Neural cell (in vitro differentiated cells): ENCODE results near the gene C11orf42.

Source experiments
- CTCF ChIP-seq: fragments of 450-650 bp; IDR thresholded peaks from 2 replicates; pipeline ENCODE4 v1.5.1; 2014; ENCODE audit warnings: antibody characterized with exemption, mild to moderate bottlenecking, moderate library complexity; ENCODE audit not compliant: poor library complexity, severe bottlenecking
- EP300 ChIP-seq: fragments of 450-650 bp; conservative IDR thresholded peaks from 2 replicates; pipeline ENCODE4 v1.6.1; 2014; ENCODE audit warnings: antibody characterized with exemption, mild to moderate bottlenecking, moderate library complexity; ENCODE audit not compliant: poor library complexity, severe bottlenecking
- POLR2AphosphoS5 ChIP-seq: IDR thresholded peaks from 2 replicates; pipeline ENCODE4 v1.6.1; 2012
- REST ChIP-seq: IDR thresholded peaks from 2 replicates; pipeline ENCODE4 v1.6.1; 2012; ENCODE audit warnings: borderline replicate concordance
- TAF1 ChIP-seq: IDR thresholded peaks from 2 replicates; pipeline ENCODE4 v1.6.1; 2012; ENCODE audit warnings: low read depth

GRCh38 chr11:6196396-6196795 is 9.0 kb upstream of the C11orf42 start:
- no peak for TF ChIP-seq CTCF
- no peak for TF ChIP-seq POLR2AphosphoS5
- TF ChIP-seq REST = no peak
- no peak for TF ChIP-seq TAF1
- no peak for TF ChIP-seq EP300
